Transverse colon (tissue), 4 donors: ENCODE data around the gene PITRM1. TPM values are rescaled to one million over a fixed set of nuclear protein-coding genes. Genes with fewer than 3 reads are reported as not detected.

ENCODE experiments used
- DNase-seq: peaks from one replicate; pipeline ENCODE4 v3.0.0-alpha.2; 2019
- H3K27ac ChIP-seq, 4 donors: fragments of 200-600 bp; sonication (generic); 2 replicates each; pipeline ENCODE4 v1.5.1; 2016 to 2018; ENCODE audit warnings: inconsistent platforms in 4 of 4
- H3K27me3 ChIP-seq: fragments of 200-600 bp; sonication (generic); 2 replicates; pipeline ENCODE4 v1.5.1; 2017; ENCODE audit warnings: inconsistent platforms
- H3K36me3 ChIP-seq, 4 donors: fragments of 200-600 bp; sonication (generic); 2 replicates each; pipeline ENCODE4 v1.5.1; 2017 to 2019; ENCODE audit warnings: inconsistent platforms in 4 of 4
- H3K4me1 ChIP-seq, 4 donors: fragments of 200-600 bp; sonication (generic); 2 replicates each; pipeline ENCODE4 v1.5.1; 2017 to 2020; ENCODE audit warnings: inconsistent platforms in 4 of 4
- H3K4me3 ChIP-seq, 4 donors: fragments of 200-600 bp; sonication (generic); 1 replicate in 1 of 4; 2 replicates in 3 of 4; pipeline versions ENCODE4 v1.5.1 to v1.6.1; 2017 to 2019; ENCODE audit warnings: inconsistent platforms in 4 of 4
- H3K9me3 ChIP-seq, 2 donors: fragments of 200-600 bp; sonication (generic); 2 replicates each; pipeline ENCODE4 v1.5.1; 2017 to 2019; ENCODE audit warnings: inconsistent platforms in 2 of 2
- CTCF ChIP-seq, 5 experiments: fragments of 200-600 bp in 3 of 5; fragments of 450-650 bp in 2 of 5; sonication (generic) in 3 of 5; IDR thresholded peaks; 1 replicate in 2 of 5; 2 replicates in 3 of 5; pipeline ENCODE4 v1.5.1; 2016 to 2017; ENCODE audit warnings: antibody characterized with exemption in 5 of 5, inconsistent platforms in 3 of 5, mild to moderate bottlenecking in 2 of 5, moderate library complexity in 1 of 5
- EP300 ChIP-seq: sonication (generic); formaldehyde crosslinking; IDR thresholded peaks from one replicate; pipeline ENCODE4 v1.6.1; 2017; ENCODE audit warnings: antibody characterized with exemption, low read depth
- POLR2A ChIP-seq: fragments of 450-650 bp; IDR thresholded peaks from one replicate; pipeline ENCODE4 v1.6.1; 2016; ENCODE audit warnings: antibody characterized with exemption, mild to moderate bottlenecking, moderate library complexity
- POLR2AphosphoS5 ChIP-seq, 3 donors: sonication (generic); formaldehyde crosslinking; IDR thresholded peaks; one replicate each; pipeline ENCODE4 v1.6.1; 2016; ENCODE audit warnings: antibody characterized with exemption in 3 of 3
- WGBS, 2 donors: methylation state at CpG; one replicate each; pipeline ENCODE4 v1.1.5; 2018; ENCODE audit warnings: low coverage in 1 of 2; 5-methylcytosine and 5-hydroxymethylcytosine counted together
- in situ Hi-C, 4 donors: fragments of 200-750 bp; cut with MboI; loops; one replicate each; pipeline versions ENCODE4 v1.15.0 to v1.15.1; 2017; ENCODE audit warnings: low sequenced_read_pairs in 3 of 4, low pct_ligation_motif_present in 1 of 4, low pct_unique_long_range_greater_than_20kb in 1 of 4
- intact Hi-C: fragments of 100-400 bp; cut with DNase I; formaldehyde crosslinking; loops from one replicate; pipeline ENCODE4 v1.15.1; 2023; ENCODE audit warnings: low total_unique reads
- total RNA-seq, 4 donors: library from RNA; depleted of rRNA; stranded (reverse); fragments of >200 nt; gene quantifications; one replicate each; pipeline ENCODE4 v1.1.0, GENCODE V29; 2016

PITRM1 gene
- total RNA-seq, 4 donors from 2014 or later: 50.9 to 108 (median 67.6) TPM

DNA sequence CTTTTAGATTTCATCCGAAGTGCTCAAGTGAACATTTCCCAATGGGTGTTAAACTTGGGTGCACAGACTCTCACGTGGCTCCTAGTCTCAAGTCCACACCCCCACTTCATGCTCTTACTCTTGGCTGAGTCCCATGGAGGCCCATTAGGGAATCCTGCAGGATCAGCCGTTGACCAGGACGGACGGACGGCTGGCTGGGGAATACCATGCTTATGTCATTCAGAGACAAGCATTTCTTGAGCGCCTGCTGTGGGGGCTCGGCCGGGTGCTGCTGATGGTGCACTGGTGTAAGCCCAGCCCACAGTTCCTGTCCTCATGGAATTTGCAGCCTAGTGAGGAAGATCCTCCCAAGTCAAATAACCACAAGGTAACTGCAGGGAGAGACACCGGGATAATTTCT lies 44.7 kb downstream of the PITRM1 start:
- 86% methylated on average over 10 of the region's 10 CpGs; no CpG with 5 or more reads in 1 of the 2 donors for WGBS, 2 donors
- no peak for DNase-seq
- Histone ChIP-seq H3K27ac (no peak overlapping the region), H3K4me3 (no peak overlapping the region), H3K27me3 (no peaks in the 10 kb centered on the region), H3K36me3 (peaks cover 0 to 7% (median 3%) of the 10 kb centered on the region in 4 donors), H3K9me3 (no peaks in the 10 kb centered on the region), H3K4me1 (peaks cover 0 to 7% (median 0%) of the 10 kb centered on the region in 4 donors)
- in situ Hi-C loops: no loop called here
- intact Hi-C loops: no loop called here
- no peak for TF ChIP-seq POLR2AphosphoS5 (IDR thresholded peaks at IDR 0.05)
- TF ChIP-seq POLR2A: no peak
- TF ChIP-seq EP300: no peak
- no peak for TF ChIP-seq CTCF (IDR thresholded peaks at IDR 0.05)

DNA sequence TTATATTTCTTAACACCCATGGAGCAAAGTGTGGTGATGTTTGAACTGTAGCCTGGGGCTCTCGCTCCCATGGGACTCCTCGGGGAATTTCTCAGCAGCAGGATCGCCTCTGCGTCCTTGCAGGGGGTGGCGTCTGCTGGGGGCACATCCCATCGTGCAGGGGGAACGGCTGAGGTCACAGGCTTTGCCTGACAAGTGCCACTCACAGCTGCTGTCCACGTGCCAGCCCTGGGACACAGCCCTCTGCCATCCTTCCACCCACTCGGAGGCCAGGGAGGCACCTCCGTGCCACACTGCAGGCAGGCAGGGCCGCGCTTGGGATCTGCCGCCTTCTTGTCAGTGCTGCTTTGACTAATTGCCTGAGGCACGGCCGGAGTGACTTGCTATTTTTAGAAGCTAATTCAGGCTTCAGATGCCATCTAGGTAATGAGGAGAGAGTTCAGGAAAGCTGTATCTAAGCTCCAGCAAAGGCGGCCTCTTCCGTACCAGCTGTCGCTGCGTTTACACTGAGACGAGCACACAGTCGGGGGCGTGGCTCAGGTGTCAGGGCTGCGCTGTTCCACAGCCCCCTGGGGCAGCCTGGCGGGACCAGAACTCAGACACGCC lies 45.7 kb downstream of the PITRM1 start:
- 42 to 93% methylated on average over 3 to 25 of the region's 25 CpGs for WGBS, 2 donors
- peak; percentile 60 for DNase-seq

DNA sequence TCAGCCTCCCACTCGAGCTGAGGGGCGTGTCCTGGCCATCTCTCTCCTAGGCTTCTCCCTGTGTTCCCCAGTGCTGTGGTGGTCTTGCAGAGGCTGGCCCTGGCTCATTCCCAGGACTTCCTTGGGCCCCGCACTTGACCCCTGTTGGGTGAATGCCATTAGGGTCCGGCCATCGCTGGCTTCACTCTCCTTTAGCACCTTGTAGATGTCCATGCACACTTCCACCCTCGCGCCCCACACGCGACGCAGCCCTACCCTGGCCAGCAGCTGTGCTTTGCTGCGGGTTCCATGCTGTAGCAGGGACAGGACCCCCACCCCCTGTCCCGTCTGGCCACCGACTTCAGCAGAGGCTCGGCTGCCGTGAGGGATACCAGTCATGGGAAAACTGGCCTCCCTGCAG lies 46.3 kb downstream of the PITRM1 start:
- TF ChIP-seq EP300: no peak
- no peak for TF ChIP-seq POLR2AphosphoS5 (IDR thresholded peaks at IDR 0.05)
- TF ChIP-seq CTCF (IDR thresholded peaks at IDR 0.05): no peak
- no peak for TF ChIP-seq POLR2A
- no peak overlapping the region for H3K4me3 ChIP-seq
- no peaks in the 10 kb centered on the region for H3K27me3 ChIP-seq
- no peak for DNase-seq
- intact Hi-C loops (no loop called here), in situ Hi-C loops (no loop called here)
- WGBS, 2 donors: 89% methylated on average over 14 of the region's 15 CpGs; no CpG with 5 or more reads in 1 of the 2 donors
- no peaks in the 10 kb centered on the region for H3K9me3 ChIP-seq
- H3K36me3 ChIP-seq: peaks cover 0 to 7% (median 0%) of the 10 kb centered on the region in 4 donors
- peaks cover 0 to 7% (median 0%) of the 10 kb centered on the region in 4 donors for H3K4me1 ChIP-seq
- H3K27ac ChIP-seq: peak overlapping the region in 1 of 4 donors; percentile 47

More for the DNA sequence above, 45.7 kb downstream of the PITRM1 start:
- peak in 1 of 3 donors; percentile 53 for TF ChIP-seq POLR2AphosphoS5 (IDR thresholded peaks at IDR 0.05)
- TF ChIP-seq EP300: no peak
- Histone ChIP-seq H3K36me3 (peaks cover 0 to 7% (median 0%) of the 10 kb centered on the region in 4 donors), H3K27ac (peak overlapping the region in 2 of 4 donors; percentile 5 to 47), H3K9me3 (no peaks in the 10 kb centered on the region), H3K27me3 (no peaks in the 10 kb centered on the region), H3K4me3 (no peak overlapping the region), H3K4me1 (peaks cover 0 to 7% (median 0%) of the 10 kb centered on the region in 4 donors)
- in situ Hi-C loops: no loop called here
- intact Hi-C loops: no loop called here

DNA sequence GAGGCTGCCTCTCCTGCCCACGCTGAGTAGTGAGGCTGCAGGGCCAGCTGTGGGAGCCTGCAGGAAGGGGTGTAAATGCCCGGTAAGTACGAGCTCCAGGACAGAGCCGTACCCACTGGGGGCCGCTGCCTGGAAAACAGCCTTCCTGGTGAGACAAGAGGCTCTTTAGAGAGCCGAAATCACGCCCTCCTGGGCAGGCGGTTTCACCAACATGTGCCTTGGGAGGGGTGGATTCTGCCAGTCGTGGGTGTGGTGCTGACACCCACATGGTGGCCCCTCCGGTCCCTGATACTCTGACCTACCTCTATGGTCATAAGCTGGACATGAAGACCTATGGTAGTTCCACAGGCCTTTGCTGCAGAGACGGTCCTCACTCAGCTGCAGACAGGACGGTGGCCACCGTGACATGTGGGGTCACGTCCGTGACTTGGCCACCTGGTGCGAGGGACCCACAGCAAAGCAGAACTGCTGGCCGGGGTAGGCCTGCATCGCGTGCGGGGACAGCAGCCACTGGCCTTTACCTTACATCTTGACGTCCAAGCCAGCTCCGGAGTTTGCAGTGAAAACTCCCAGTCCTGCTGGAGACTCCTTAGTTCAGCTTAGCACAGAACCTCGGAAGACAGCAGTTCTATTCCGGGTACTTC lies 46.9 kb downstream of the PITRM1 start:
- Histone ChIP-seq H3K36me3 (peaks cover 0 to 7% (median 0%) of the 10 kb centered on the region in 4 donors), H3K27me3 (no peaks in the 10 kb centered on the region), H3K27ac (no peak overlapping the region), H3K4me3 (no peak overlapping the region), H3K4me1 (peaks cover 0 to 7% (median 0%) of the 10 kb centered on the region in 4 donors), H3K9me3 (no peaks in the 10 kb centered on the region)
- 95% methylated on average over 24 of the region's 24 CpGs; no CpG with 5 or more reads in 1 of the 2 donors for WGBS, 2 donors
- TF ChIP-seq POLR2A (no peak), CTCF (IDR thresholded peaks at IDR 0.05) (no peak), POLR2AphosphoS5 (IDR thresholded peaks at IDR 0.05) (no peak), EP300 (no peak)
- in situ Hi-C loops (no loop called here), intact Hi-C loops (no loop called here)
- DNase-seq: no peak
